Activated CD4-positive, CD25-positive, alpha-beta regulatory T cell (primary cell): ENCODE measurements around the gene FNDC3B.

ENCODE experiments used
- DNase-seq, 4 experiments: peaks; one replicate each; lab custom pipeline; 2025; lab: John Stamatoyannopoulos, UW

The FNDC3B gene

GRCh38 chr3:172150268-172150667 is 110.9 kb downstream of the FNDC3B start:
- DNase-seq, result no peak

DNA sequence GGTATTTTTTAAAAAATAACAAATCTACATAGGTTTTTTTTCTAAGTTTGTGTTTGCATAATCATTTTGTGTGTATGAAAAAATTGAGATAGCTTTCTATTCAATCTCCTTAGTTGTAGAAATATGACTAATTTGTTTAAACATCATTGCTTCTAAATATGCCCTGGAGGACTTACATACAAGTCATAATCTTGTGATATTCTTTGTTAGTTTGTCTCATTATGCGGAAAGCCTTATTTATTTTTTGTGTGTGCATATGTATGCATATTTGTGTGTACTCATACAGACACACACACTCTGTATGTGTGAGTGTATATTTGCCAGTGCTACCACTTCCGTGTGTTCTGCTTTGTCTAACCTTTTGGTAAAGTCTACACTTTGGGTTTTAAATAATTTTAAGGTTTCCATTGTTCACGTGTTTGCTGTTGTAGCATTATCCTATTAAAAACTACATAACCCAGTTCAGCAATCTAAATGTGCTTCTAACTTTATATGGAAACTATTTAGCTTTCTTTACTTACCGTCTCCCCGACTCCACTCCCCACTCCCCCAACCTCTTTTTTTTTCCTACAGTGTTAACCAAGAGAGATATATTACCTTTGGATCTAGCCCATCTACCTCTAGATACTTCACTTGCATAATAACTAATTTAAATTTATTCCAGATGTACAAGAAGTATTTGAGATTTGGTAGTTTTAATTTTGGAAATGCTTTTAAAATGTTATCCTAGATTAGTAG is 111.7 kb downstream of the FNDC3B start:
- DNase-seq, result no peak

GRCh38 chr3:172151651-172152649 is 112.6 kb downstream of the FNDC3B start:
- no peak for DNase-seq

DNA sequence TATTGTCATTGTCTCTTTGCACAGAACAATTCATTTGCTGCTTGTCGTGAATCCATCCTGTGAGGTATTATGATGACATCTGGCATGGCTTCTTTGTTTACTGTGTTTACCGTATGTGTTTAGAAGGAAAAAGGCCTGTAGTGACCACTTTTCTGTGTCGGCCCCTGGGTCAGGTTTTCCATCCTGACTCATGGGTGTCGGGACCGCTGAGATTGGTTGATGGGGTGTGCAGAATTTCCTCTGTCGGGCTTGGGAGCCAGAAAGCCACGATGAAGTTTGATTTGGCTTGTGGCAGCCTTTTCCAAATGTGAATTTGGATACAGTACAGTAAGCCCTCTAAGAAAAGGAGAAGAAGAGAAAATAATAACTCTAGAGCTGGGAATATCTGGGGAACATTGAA is 113.5 kb downstream of the FNDC3B start:
- DNase-seq, result no peak

- DNase-seq, result peak in 1 of 4 experiments; percentile 4
Observed at GRCh38 chr3:172153335-172153861, 114.0 kb downstream of the FNDC3B start.

DNA sequence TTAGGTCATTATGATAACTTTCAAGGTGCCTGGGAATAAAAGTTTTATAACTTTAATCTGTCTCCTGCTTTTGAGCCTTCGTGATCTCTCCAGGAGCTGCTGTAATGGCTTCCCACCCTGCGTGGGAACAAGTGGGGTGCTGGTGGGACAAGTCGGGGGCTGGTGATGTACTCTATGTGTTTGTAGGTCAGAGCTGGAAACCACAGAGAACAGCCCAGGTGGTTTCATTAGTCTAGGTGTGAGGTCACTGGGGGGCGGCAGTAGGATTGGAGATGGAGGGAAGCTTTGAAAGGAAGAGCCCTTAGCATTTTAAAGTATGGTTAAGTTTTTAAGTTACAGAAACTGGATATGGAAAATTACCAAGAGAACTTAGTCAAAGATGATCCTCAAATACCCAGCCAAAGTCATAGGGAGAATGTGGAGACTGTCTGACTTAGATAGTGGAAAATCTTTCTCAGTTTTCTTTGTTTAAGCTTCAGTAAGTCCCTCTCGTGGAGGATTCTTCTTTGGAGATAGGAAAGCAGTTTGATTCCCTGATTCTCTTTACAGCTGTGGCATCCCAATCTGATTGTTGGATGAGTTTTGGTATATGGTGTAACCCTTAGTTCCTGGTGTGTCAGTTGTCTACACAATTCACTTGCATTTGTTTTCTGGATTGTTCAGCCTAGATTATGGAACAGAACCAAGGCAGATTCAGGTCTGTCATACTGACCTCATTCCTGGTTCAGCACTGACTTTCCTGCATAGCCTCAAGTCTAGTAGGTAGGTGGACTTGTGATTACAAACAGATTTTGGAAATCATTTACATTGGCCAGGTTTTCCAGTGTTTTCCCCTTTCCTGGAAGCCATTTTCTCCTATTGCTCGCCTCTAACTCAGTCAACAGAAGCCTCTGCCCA is 115.6 kb downstream of the FNDC3B start:
- DNase-seq, result no peak

GRCh38 chr3:172155897-172156585 is 116.7 kb downstream of the FNDC3B start:
- no peak for DNase-seq

GRCh38 chr3:172156586-172156955 is 117.2 kb downstream of the FNDC3B start:
- no peak for DNase-seq

- no peak for DNase-seq
Observed at GRCh38 chr3:172157564-172158258, 118.3 kb downstream of the FNDC3B start.

DNA sequence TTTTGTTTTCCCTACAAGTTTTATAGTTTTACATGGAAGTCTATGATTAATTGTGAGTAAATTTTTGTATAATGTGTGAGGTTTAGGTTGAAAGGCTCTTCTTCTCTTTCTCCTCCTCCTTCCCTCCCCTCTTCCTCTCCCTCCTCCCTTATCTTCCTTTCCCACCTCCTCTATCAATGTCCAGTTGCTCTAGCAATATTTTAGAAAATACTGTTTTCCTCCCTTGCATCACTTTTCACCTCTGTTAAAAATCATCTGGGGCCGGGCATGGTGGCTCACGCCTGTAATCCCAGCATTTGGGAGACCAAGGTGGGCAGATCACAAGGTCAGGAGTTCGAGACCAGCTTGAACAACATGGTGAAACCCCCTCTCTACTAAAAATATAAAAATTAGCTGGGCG is 119.4 kb downstream of the FNDC3B start:
- no peak for DNase-seq

DNA sequence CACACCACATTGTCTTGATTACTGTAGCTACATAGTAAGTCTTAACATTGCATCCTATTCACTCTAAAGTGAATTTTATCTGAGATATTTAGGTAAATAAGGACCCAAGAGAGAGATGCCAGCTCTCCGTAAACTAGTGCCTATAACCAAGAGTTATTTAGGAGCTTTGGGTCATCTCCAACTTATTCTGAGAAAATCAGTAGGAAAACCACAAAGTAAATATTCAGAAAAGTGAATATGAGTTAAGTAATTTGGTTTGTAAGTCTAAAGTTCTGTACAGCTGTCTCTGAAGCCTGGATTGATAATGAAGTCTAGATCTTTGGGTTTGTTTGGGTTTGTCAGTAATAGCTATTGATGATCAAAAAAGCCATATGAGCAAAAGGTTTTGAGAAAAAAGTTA is 120.0 kb downstream of the FNDC3B start:
- no peak for DNase-seq

DNA sequence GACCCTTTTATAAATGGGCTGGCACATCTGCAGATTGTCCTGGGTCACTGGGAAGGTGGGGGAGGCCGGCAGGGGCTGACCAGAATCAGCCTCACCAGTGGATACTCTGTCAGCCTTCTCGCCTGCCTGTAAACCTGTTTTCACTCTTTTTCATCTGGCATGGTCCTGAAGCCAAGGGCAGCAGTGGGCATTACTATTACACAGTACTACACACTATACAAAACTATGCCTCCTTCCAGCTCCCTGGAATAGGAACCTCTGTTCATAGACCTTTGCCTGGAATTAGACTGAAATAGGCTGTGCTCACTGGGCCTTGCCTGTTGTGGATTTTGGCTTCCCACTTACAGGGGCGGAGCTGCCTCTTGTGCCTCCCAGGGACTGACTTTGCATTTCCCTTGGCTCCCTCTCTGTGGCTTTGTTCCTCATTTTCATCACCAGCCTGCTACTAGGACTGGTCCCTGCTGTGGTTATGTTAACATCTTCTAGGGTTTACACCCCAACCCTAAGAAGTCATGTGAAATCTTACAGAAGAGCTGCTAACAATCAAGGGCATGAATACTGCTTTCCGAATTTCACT is 120.7 kb downstream of the FNDC3B start:
- DNase-seq, result no peak

DNA sequence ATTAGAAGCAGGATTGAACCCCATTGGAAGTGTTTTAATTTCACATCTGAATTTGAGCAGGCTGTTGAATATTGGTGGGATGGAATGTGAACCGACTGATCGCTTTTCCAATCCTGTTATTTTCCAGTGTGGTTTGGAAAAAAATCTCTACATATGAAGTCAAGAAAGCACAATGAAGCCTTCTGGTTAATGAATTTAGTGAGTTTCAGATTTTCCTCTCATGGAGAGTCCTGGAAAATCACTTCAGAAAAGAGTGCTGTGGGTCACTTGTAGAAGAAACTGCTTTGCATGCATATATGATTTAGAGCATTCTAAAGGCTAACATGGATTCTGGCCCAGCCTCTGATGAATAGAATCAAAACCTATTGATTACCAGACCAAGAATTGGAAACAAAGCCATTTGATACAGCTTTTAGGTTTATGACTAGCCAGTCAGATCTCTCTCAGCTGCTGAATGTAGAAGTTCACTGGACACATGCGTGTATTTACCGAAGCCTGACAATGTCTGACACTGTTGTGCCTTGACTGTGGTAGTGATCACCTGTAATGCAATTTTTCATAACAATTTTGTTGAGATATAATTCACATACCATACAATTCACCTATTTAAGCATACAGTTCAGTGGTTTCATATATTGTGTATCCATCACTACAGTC is 121.9 kb downstream of the FNDC3B start:
- DNase-seq, result no peak

GRCh38 chr3:172161959-172162358 is 122.6 kb downstream of the FNDC3B start:
- DNase-seq, result no peak

DNA sequence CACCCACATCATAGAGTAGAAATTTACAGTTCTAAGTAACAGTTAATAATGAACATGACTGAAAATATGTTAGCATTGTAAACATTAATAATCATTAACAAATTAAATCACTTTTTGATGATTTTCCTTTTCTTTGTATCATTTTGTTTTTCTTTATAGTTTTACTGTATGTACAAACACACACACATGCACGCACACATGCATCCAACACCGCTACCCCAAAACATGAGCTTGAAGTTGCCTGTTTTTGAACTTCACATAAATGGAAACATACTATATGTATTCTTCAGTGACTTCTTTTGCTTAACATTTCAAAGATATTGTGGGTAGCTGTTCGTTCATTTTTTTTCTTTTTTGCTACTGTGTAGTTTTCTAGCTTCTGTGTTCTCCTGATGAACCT is 123.9 kb downstream of the FNDC3B start:
- no peak for DNase-seq

- no peak for DNase-seq
Observed at GRCh38 chr3:172164620-172165362, 125.4 kb downstream of the FNDC3B start.

- DNase-seq, result no peak
Observed at GRCh38 chr3:172166261-172166660, 126.9 kb downstream of the FNDC3B start.

GRCh38 chr3:172166890-172167289 is 127.5 kb downstream of the FNDC3B start:
- DNase-seq, result no peak
